HepG2 (cell line): ENCODE data around the gene AGK.

Experiments used
- CTCF ChIP-seq: sonication (generic); formaldehyde crosslinking; IDR thresholded peaks from 2 replicates; pipeline ENCODE4 v1.5.0; 2020; ENCODE audit warnings: mild to moderate bottlenecking, missing genetic modification reagents, moderate library complexity
- EP300 ChIP-seq, 3 experiments: sonication (generic) in 1 of 3; formaldehyde crosslinking in 1 of 3; IDR thresholded peaks; 2 replicates each; pipeline versions ENCODE4 v1.5.1 to v1.6.1; 2011 to 2020; ENCODE audit warnings: low read depth in 2 of 3, low read length in 2 of 3, borderline replicate concordance in 1 of 3, improper control_type of control experiment in 1 of 3, mild to moderate bottlenecking in 1 of 3, missing genetic modification reagents in 1 of 3, moderate library complexity in 1 of 3
- POLR2A ChIP-seq, 2 experiments: IDR thresholded peaks; 2 replicates each; pipeline ENCODE4 v1.6.1; 2011; ENCODE audit warnings: low read depth in 2 of 2, low read length in 2 of 2, mild to moderate bottlenecking in 1 of 2, moderate library complexity in 1 of 2; ENCODE audit not compliant: insufficient read depth in 1 of 2
- SRSF9 ChIP-seq: fragments of 200-400 bp; formaldehyde crosslinking; IDR thresholded peaks from 2 replicates; pipeline ENCODE4 v1.6.1; 2018; ENCODE audit warnings: borderline replicate concordance, mild to moderate bottlenecking, low read depth, low read length; ENCODE audit not compliant: insufficient read depth, poor library complexity, severe bottlenecking
- YY1 ChIP-seq: IDR thresholded peaks from 2 replicates; pipeline ENCODE4 v1.6.1; 2011; ENCODE audit warnings: low read length, low read depth, moderate library complexity, mild to moderate bottlenecking; ENCODE audit not compliant: insufficient read depth, insufficient replicate concordance
- ZNF407 ChIP-seq: sonication (generic); formaldehyde crosslinking; IDR thresholded peaks from one replicate; pipeline ENCODE4 v1.5.1; 2020; ENCODE audit warnings: mild to moderate bottlenecking, missing genetic modification reagents; ENCODE audit errors: not compliant biosample characterization

- no peak for TF ChIP-seq POLR2A (IDR thresholded peaks at IDR 0.05; ENCODE audit: insufficient read depth in 1 of 2, low read depth in 2 of 2, low read length in 2 of 2)
- TF ChIP-seq SRSF9: no peak
- no peak for TF ChIP-seq CTCF (CRISPR knock-in tag)
- TF ChIP-seq EP300 (IDR thresholded peaks at IDR 0.05; ENCODE audit: low read depth in 2 of 2, low read length in 2 of 2): no peak
- TF ChIP-seq EP300 (CRISPR knock-in tag; IDR thresholded peaks at IDR 0.05; ENCODE audit: borderline replicate concordance): no peak
- no peak for TF ChIP-seq YY1
- no peak for TF ChIP-seq ZNF407 (CRISPR knock-in tag)
Measured at GRCh38 chr7:141598408-141598807, 47.2 kb downstream of the AGK start.
